H1 (cell line): ENCODE data around the gene SLC35B2. TPM values are rescaled to one million over a fixed set of nuclear protein-coding genes. Genes with fewer than 3 reads are reported as not detected.

Experiments
- CTCF ChIA-PET: fragments of 300-600 bp; sonication (Branson Sonifier 250); formaldehyde crosslinking; loops from one replicate; lab custom pipeline; 2021; ENCODE audit not compliant: partially characterized antibody; lab: Charles Lee
- POLR2A ChIA-PET: fragments of 300-600 bp; sonication (Branson Sonifier 250); formaldehyde crosslinking; loops from one replicate; lab custom pipeline; 2021; ENCODE audit warnings: inconsistent platforms; ENCODE audit not compliant: partially characterized antibody; lab: Charles Lee
- DNase-seq, 2 experiments: peaks; one replicate each; pipeline versions ENCODE4 v3.0.0 to v3.0.0-alpha.2; 2010 to 2022; ENCODE audit warnings: low spot score in 2 of 2, low read depth in 1 of 2, mixed read lengths in 1 of 2
- FAIRE-seq: peaks from 2 replicates; lab custom pipeline; 2011; peaks lifted over from hg19 to GRCh38; lab: Jason Lieb, UNC
- H2AFZ ChIP-seq: 2 replicates; pipeline ENCODE4 v1.8.1; 2012; ENCODE audit warnings: low read length, inconsistent platforms
- H2AK5ac ChIP-seq: 2 replicates; pipeline ENCODE4 v1.6.1; 2013; ENCODE audit warnings: low read depth, low read length
- H2BK120ac ChIP-seq: replicated peaks from 2 replicates; pipeline ENCODE3; 2013; ENCODE audit warnings: low read depth, low read length, inconsistent platforms
- H2BK12ac ChIP-seq: 2 replicates; pipeline ENCODE4 v1.6.1; 2013; ENCODE audit warnings: low read depth, low read length
- H2BK15ac ChIP-seq: 2 replicates; pipeline ENCODE4 v1.6.1; 2013; ENCODE audit warnings: low read length
- H2BK20ac ChIP-seq: 2 replicates; pipeline ENCODE4 v1.6.1; 2013; ENCODE audit warnings: low read length
- H2BK5ac ChIP-seq: 2 replicates; pipeline ENCODE4 v1.6.1; 2013; ENCODE audit warnings: low read depth, low read length
- H3K14ac ChIP-seq: 2 replicates; pipeline ENCODE4 v1.6.1; 2013; ENCODE audit warnings: inconsistent platforms; ENCODE audit not compliant: insufficient read length
- H3K18ac ChIP-seq: 2 replicates; pipeline ENCODE4 v1.6.1; 2013; ENCODE audit warnings: low read length; ENCODE audit errors: extremely low read depth
- H3K23ac ChIP-seq: 2 replicates; pipeline ENCODE4 v1.6.1; 2013; ENCODE audit warnings: inconsistent platforms; ENCODE audit not compliant: insufficient read length
- H3K23me2 ChIP-seq: 2 replicates; pipeline ENCODE4 v1.6.1; 2013; ENCODE audit warnings: low read depth, low read length
- H3K27ac ChIP-seq: 2 replicates; pipeline ENCODE4 v1.6.1; 2011; ENCODE audit warnings: low read depth, low read length, inconsistent platforms
- H3K27me3 ChIP-seq, 4 experiments: replicated peaks in 1 of 4; 1 replicate in 1 of 4; 2 replicates in 3 of 4; pipeline versions ENCODE4 v1.6.1 to v1.8.1; 2011 to 2013; ENCODE audit warnings: low read length in 3 of 4, mild to moderate bottlenecking in 3 of 4, inconsistent platforms in 2 of 4, mixed read lengths in 2 of 4, moderate library complexity in 1 of 4; ENCODE audit not compliant: control insufficient read depth in 3 of 4, insufficient read depth in 3 of 4; ENCODE audit errors: extremely low read depth in 1 of 4
- H3K36me3 ChIP-seq, 4 experiments: 2 replicates each; pipeline versions ENCODE4 v1.6.1 to v1.8.1; 2011 to 2013; ENCODE audit warnings: mild to moderate bottlenecking in 4 of 4, low read length in 3 of 4, moderate library complexity in 2 of 4, control low read depth in 1 of 4, inconsistent platforms in 1 of 4; ENCODE audit not compliant: insufficient read depth in 4 of 4, control insufficient read depth in 2 of 4
- H3K4ac ChIP-seq: replicated peaks from 2 replicates; pipeline ENCODE3; 2013; ENCODE audit warnings: low read length, low read depth, mixed read lengths, inconsistent platforms; ENCODE audit not compliant: insufficient read length
- H3K4me1 ChIP-seq, 4 experiments: replicated peaks in 1 of 4; 1 replicate in 1 of 4; 2 replicates in 3 of 4; pipeline versions ENCODE4 v1.6.1 to v1.8.1; 2011 to 2013; ENCODE audit warnings: low read length in 3 of 4, inconsistent platforms in 2 of 4, mixed read lengths in 1 of 4; ENCODE audit not compliant: insufficient read depth in 4 of 4, control insufficient read depth in 3 of 4
- H3K4me2 ChIP-seq, 2 experiments: 2 replicates each; pipeline versions ENCODE4 v1.6.1 to v1.8.1; 2011 to 2013; ENCODE audit warnings: low read depth in 2 of 2, low read length in 2 of 2, control low read depth in 1 of 2, inconsistent platforms in 1 of 2, mild to moderate bottlenecking in 1 of 2; ENCODE audit not compliant: insufficient read depth in 1 of 2
- H3K4me3 ChIP-seq, 4 experiments: fragments of 200-600, 300-600 bp in 1 of 4; sonication (generic), shearing (Covaris generic), sonication (Bioruptor Twin) in 1 of 4; 2 replicates each; pipeline versions ENCODE4 v1.5.1 to v1.8.1; 2011 to 2016; ENCODE audit warnings: low read length in 4 of 4, low read depth in 3 of 4, control low read depth in 2 of 4, inconsistent platforms in 2 of 4, mild to moderate bottlenecking in 2 of 4, mixed read lengths in 1 of 4, moderate library complexity in 1 of 4; ENCODE audit not compliant: insufficient read depth in 2 of 4; ENCODE audit errors: extremely low read depth in 1 of 4
- H3K56ac ChIP-seq: replicated peaks from 2 replicates; pipeline ENCODE3; 2013; ENCODE audit warnings: low read depth, mild to moderate bottlenecking, mixed read lengths, low read length, inconsistent platforms; ENCODE audit not compliant: insufficient read length
- H3K79me1 ChIP-seq: 2 replicates; pipeline ENCODE4 v1.6.1; 2013; ENCODE audit warnings: low read depth, low read length, control low read depth
- H3K79me2 ChIP-seq, 2 experiments: 2 replicates each; pipeline versions ENCODE4 v1.6.1 to v1.8.1; 2012 to 2013; ENCODE audit warnings: low read length in 2 of 2, mild to moderate bottlenecking in 2 of 2, inconsistent platforms in 1 of 2; ENCODE audit not compliant: insufficient read depth in 2 of 2, control insufficient read depth in 1 of 2
- H3K9ac ChIP-seq, 4 experiments: replicated peaks in 1 of 4; 1 replicate in 1 of 4; 2 replicates in 3 of 4; pipeline versions ENCODE4 v1.6.1 to v1.8.1; 2011 to 2013; ENCODE audit warnings: low read depth in 3 of 4, low read length in 3 of 4, control low read depth in 2 of 4, mild to moderate bottlenecking in 2 of 4, moderate library complexity in 2 of 4, inconsistent platforms in 1 of 4; ENCODE audit errors: extremely low read depth in 1 of 4
- H3K9me3 ChIP-seq, 2 experiments: 2 replicates each; pipeline versions ENCODE4 v1.6.1 to v1.8.1; 2012 to 2013; ENCODE audit warnings: mild to moderate bottlenecking in 2 of 2, moderate library complexity in 2 of 2, control low read depth in 1 of 2, inconsistent platforms in 1 of 2, low read depth in 1 of 2, low read length in 1 of 2, mixed read lengths in 1 of 2; ENCODE audit not compliant: insufficient read depth in 2 of 2
- H4K20me1 ChIP-seq, 2 experiments: replicated peaks in 1 of 2; 2 replicates each; pipeline versions ENCODE3 to v1.8.1; 2011 to 2013; ENCODE audit warnings: inconsistent platforms in 2 of 2, low read length in 2 of 2, mild to moderate bottlenecking in 1 of 2; ENCODE audit not compliant: insufficient read depth in 2 of 2, control insufficient read depth in 1 of 2
- H4K5ac ChIP-seq: 2 replicates; pipeline ENCODE4 v1.6.1; 2013; ENCODE audit warnings: low read length, low read depth, mixed read lengths, inconsistent platforms; ENCODE audit not compliant: insufficient read length
- H4K8ac ChIP-seq: 2 replicates; pipeline ENCODE4 v1.8.0; 2013; ENCODE audit warnings: mild to moderate bottlenecking, moderate library complexity, low read length, inconsistent platforms; ENCODE audit not compliant: insufficient read depth; ENCODE audit errors: extremely low read depth
- H4K91ac ChIP-seq: replicated peaks from 2 replicates; pipeline ENCODE3; 2013; ENCODE audit warnings: low read length, mixed read lengths, inconsistent platforms; ENCODE audit not compliant: insufficient read length
- ATF3 ChIP-seq: IDR thresholded peaks from 2 replicates; pipeline ENCODE4 v1.6.1; 2011; ENCODE audit warnings: low read depth, mild to moderate bottlenecking, low read length; ENCODE audit not compliant: insufficient read depth
- CTBP2 ChIP-seq: IDR thresholded peaks from 2 replicates; pipeline ENCODE4 v1.7.0; 2011; ENCODE audit warnings: borderline replicate concordance, mild to moderate bottlenecking, moderate library complexity, mixed read lengths, low read length; ENCODE audit not compliant: insufficient read depth, insufficient read length
- POLR2A ChIP-seq, 2 experiments: IDR thresholded peaks; 1 replicate in 1 of 2; 2 replicates in 1 of 2; pipeline ENCODE4 v1.6.1; 2011; ENCODE audit warnings: low read depth in 2 of 2, low read length in 2 of 2, mild to moderate bottlenecking in 2 of 2; ENCODE audit errors: control extremely low read depth in 1 of 2
- POU5F1 ChIP-seq: IDR thresholded peaks from 2 replicates; pipeline ENCODE4 v1.6.1; 2011; ENCODE audit warnings: low read depth, mild to moderate bottlenecking, low read length, moderate library complexity
- WGBS, 2 experiments: shearing (Covaris generic) in 1 of 2; methylation state at CpG; one replicate each; pipeline versions ENCODE4 v1.1.6 to v1.1.7; 2013 to 2015; ENCODE audit warnings: low lambda C conversion rate in 2 of 2, mixed read lengths in 2 of 2, inconsistent platforms in 1 of 2, low coverage in 1 of 2, missing lambda C conversion rate in 1 of 2; ENCODE audit not compliant: insufficient replicate concordance in 2 of 2, insufficient coverage in 1 of 2, insufficient read length in 1 of 2; ENCODE audit errors: extremely low coverage in 1 of 2, missing lambda C conversion rate in 1 of 2; 5-methylcytosine and 5-hydroxymethylcytosine counted together
- polyA plus RNA-seq, 7 experiments: library from polyadenylated mRNA; depleted of rRNA in 3 of 7; stranded (reverse) in 5 of 7; unstranded in 2 of 7; fragments of >200 nt in 5 of 7; fragments of 200-250 nt in 2 of 7; gene quantifications; 1 replicate in 5 of 7; 2 replicates in 1 of 7; 4 replicates in 1 of 7; pipeline versions ENCODE4 v1.2.1 to v1.2.3, GENCODE V29; 2011 to 2013; ENCODE audit warnings: missing spikeins in 2 of 7, mixed read lengths in 2 of 7
- total RNA-seq: library from RNA; stranded (reverse); fragmentation: NEBNext Ultra II Directional; extraction: Animal tissue kit (Norgen Biotek cat#: 25700); gene quantifications from 2 replicates; pipeline ENCODE4 v1.2.1, GENCODE V29; 2021
- TF ChIP-seq, protein P1 (sequence below), 3 experiments: IDR thresholded peaks; 1 replicate in 2 of 3; 2 replicates in 1 of 3; pipeline versions ENCODE4 v1.5.1 to v1.6.1; 2011; ENCODE audit warnings: low read length in 3 of 3, mild to moderate bottlenecking in 3 of 3, inconsistent platforms in 2 of 3, low read depth in 1 of 3, moderate library complexity in 1 of 3; ENCODE audit not compliant: insufficient read depth in 1 of 3; ENCODE audit errors: control extremely low read depth in 1 of 3

The SLC35B2 gene
- total and polyA plus RNA-seq, 2 of the 8 experiments (the other 6 are each of a cell fraction or from before 2014, with no cell fraction given), result 29.5 to 65.0 TPM

DNA sequence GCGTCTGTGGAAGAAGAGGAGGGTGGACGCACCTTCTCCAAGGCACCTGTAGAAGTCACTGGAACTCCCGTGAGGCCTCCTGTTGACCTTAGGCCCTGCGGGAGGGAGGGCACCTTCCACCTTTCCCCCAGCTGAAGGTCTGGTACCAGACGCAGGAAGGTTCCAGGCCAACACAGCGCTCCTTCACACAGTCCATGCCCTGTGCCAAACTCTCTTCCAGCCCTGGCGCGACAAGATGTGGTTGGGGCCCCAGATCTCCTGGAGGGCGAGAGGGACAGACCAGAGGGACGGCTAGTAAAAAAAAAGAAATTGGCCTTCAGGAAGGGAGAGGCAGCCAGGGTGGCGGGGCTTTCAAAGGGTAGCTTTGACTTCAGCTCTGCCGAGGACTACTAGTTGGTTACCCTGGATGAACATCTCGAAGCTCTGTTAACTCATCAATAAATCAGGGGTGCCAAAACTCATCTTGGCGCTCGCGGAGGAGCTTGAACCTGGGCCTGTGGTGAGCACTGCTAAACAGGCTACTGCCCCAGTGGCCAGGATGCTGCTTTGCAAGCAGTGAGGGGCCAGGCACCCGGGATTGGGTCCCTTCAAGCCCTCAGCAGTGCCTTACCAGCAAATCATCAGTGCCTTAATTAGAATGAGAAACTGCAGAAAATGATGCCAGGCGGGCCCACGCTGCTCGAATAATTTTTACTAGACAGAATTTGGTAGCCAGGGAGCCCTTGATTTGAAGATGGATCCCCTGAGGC is 40.9 kb upstream of the SLC35B2 start:
- peak overlapping the region; percentile 6; the same call in 1 of the 2 replicates for H2AFZ ChIP-seq

More for the DNA sequence above, 40.9 kb upstream of the SLC35B2 start:
- Histone ChIP-seq H2BK20ac (no peak overlapping the region), H2BK12ac (no peak overlapping the region), H3K79me1 (no peaks in the 10 kb centered on the region), H4K91ac (no peak overlapping the region), H3K36me3 (peaks cover 11 to 27% (median 14%) of the 10 kb centered on the region in 4 experiments; a peak in 7 of 8 replicates), H3K4me3 (peak overlapping the region; percentile 44 to 83 (median 68)), H3K4me1 (peaks cover 0 to 5% (median 4%) of the 10 kb centered on the region in 4 experiments; a peak in 4 of 7 replicates), H3K14ac (no peak overlapping the region), H2BK120ac (no peak overlapping the region), H4K8ac (no peak overlapping the region), H3K23ac (no peak overlapping the region), H3K9me3 (no peaks in the 10 kb centered on the region), H3K18ac (peak overlapping the region; percentile 24; the same call in 1 of the 2 replicates), H3K9ac (no peak overlapping the region), H3K27ac (no peak overlapping the region), H4K5ac (no peak overlapping the region), H4K20me1 (peaks cover 0 to 1% of the 10 kb centered on the region in 2 experiments), H3K23me2 (peaks cover 14% of the 10 kb centered on the region), H2BK5ac (0 out of 2 replicates have a peak overlapping the region, but pooled peaks have one; percentile 13), H2AK5ac (no peak overlapping the region), H3K4ac (no peak overlapping the region), H3K4me2 (peak overlapping the region; percentile 65 to 70), H2BK15ac (no peak overlapping the region), H3K56ac (no peak overlapping the region), H3K27me3 (peaks cover 0 to 19% (median 14%) of the 10 kb centered on the region in 4 experiments; a peak in 6 of 7 replicates), H3K79me2 (no peaks in the 10 kb centered on the region)
- WGBS, 2 experiments, result 47% methylated on average over 20 of the region's 20 CpGs; no CpG with 5 or more reads in 1 of the 2 experiments
- TF ChIP-seq, protein P1, sequence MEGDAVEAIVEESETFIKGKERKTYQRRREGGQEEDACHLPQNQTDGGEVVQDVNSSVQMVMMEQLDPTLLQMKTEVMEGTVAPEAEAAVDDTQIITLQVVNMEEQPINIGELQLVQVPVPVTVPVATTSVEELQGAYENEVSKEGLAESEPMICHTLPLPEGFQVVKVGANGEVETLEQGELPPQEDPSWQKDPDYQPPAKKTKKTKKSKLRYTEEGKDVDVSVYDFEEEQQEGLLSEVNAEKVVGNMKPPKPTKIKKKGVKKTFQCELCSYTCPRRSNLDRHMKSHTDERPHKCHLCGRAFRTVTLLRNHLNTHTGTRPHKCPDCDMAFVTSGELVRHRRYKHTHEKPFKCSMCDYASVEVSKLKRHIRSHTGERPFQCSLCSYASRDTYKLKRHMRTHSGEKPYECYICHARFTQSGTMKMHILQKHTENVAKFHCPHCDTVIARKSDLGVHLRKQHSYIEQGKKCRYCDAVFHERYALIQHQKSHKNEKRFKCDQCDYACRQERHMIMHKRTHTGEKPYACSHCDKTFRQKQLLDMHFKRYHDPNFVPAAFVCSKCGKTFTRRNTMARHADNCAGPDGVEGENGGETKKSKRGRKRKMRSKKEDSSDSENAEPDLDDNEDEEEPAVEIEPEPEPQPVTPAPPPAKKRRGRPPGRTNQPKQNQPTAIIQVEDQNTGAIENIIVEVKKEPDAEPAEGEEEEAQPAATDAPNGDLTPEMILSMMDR (IDR thresholded peaks at IDR 0.05; ENCODE audit: control extremely low read depth in 1 of 3, insufficient read depth in 1 of 3, low read depth in 1 of 3, low read length in 3 of 3), result peak in 2 of 3 experiments; percentile 16 to 26; a peak in 2 of 4 replicates
- TF ChIP-seq POU5F1 (no peak), ATF3 (no peak), CTBP2 (no peak), POLR2A (IDR thresholded peaks at IDR 0.05; ENCODE audit: control extremely low read depth in 1 of 2, low read depth in 2 of 2, low read length in 2 of 2) (peak in 1 of 2 experiments; percentile 47; a peak in 1 of 3 replicates)
- ChIA-PET POLR2A (interaction anchor here (0.8 to 10.4 kb wide), 15 partner anchors 9 to 71 kb away, joined by 3 to 102 read pairs (median 10); partner anchors contain the start of genes AARS2, HSP90AB1, SLC35B2 and TMEM151B), CTCF (interaction anchor here (0.6 to 9.3 kb wide), 13 partner anchors 10 to 163 kb away, joined by 3 to 108 read pairs (median 4); partner anchors contain the start of genes AARS2 and TMEM151B)
- FAIRE-seq, result no peak
- DNase-seq, result peak in 1 of 2 experiments; percentile 57
